ENCODE measurements around the gene FBXW8. TPM values are rescaled to one million over a fixed set of nuclear protein-coding genes. Genes with fewer than 3 reads are reported as not detected.

FBXW8 gene
- total RNA-seq, 4 donors from 2014 or later, result 4.2 to 5.6 (median 4.7) TPM

DNA sequence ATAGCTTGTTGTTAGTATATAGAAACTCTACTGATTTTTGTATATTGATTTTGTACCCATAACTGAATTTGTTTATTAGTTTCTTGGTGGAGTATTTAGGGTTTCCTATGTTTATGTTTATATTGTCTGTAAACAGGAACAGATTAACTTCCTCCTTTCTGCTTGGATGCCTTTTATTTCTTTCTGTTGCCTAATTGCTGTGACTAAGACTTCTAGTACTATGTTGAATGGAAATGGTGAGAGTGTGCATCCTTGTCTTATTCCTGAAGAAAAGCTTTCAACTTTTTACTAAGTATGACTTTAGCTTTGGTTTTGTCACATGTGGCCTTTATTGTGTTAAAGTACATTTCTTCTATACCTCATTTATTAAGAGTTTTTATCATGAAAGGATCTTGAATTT lies 20.9 kb downstream of the FBXW8 start:
- no peak for TF ChIP-seq POLR2A (IDR thresholded peaks at IDR 0.05)
- TF ChIP-seq, protein P1, sequence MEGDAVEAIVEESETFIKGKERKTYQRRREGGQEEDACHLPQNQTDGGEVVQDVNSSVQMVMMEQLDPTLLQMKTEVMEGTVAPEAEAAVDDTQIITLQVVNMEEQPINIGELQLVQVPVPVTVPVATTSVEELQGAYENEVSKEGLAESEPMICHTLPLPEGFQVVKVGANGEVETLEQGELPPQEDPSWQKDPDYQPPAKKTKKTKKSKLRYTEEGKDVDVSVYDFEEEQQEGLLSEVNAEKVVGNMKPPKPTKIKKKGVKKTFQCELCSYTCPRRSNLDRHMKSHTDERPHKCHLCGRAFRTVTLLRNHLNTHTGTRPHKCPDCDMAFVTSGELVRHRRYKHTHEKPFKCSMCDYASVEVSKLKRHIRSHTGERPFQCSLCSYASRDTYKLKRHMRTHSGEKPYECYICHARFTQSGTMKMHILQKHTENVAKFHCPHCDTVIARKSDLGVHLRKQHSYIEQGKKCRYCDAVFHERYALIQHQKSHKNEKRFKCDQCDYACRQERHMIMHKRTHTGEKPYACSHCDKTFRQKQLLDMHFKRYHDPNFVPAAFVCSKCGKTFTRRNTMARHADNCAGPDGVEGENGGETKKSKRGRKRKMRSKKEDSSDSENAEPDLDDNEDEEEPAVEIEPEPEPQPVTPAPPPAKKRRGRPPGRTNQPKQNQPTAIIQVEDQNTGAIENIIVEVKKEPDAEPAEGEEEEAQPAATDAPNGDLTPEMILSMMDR (IDR thresholded peaks at IDR 0.05 in 4 of 5, conservative IDR thresholded peaks at IDR 0.05 in 1 of 5), result no peak
- no peaks in the 10 kb centered on the region for H3K27me3 ChIP-seq
- H3K27ac ChIP-seq, result no peak overlapping the region
- H3K4me1 ChIP-seq, result peaks cover 28 to 30% of the 10 kb centered on the region in 2 donors
- ATAC-seq (no peak), DNase-seq (no peak)
- H3K9me3 ChIP-seq, result no peaks in the 10 kb centered on the region
- in situ Hi-C loops (cut with MboI; ENCODE audit: low sequenced_read_pairs in 4 of 4), result no loop called here
- H3K4me3 ChIP-seq, result no peak overlapping the region
- no peaks in the 10 kb centered on the region for H3K36me3 ChIP-seq
- intact Hi-C loops (cut with DNase I; ENCODE audit: low total_unique reads), result no loop called here

DNA sequence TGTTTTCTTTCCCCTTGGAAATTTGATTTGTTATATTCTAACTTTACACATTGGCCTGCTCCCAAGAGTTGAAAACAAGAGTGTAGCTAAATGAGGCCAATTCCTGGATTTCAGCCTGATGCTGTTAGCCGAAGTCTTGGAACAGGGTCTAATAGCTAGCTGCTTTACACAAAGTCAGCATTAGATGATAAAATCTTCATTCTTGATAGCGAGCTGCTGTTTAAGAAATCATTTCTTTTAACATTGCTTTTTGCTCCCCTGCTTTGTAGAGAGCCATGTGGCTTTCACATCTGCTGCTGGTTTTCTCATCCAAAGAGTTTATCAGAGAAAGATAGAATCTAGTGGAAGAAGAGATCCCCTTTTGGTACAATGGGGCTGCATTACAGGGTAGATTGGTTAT lies 22.3 kb downstream of the FBXW8 start:
- Histone ChIP-seq H3K36me3 (no peaks in the 10 kb centered on the region), H3K9me3 (no peaks in the 10 kb centered on the region), H3K4me1 (peaks cover 25 to 26% of the 10 kb centered on the region in 2 donors), H3K27me3 (no peaks in the 10 kb centered on the region), H3K27ac (no peak overlapping the region), H3K4me3 (no peak overlapping the region)
- no peak for DNase-seq
- in situ Hi-C loops (cut with MboI; ENCODE audit: low sequenced_read_pairs in 4 of 4) (no loop called here), intact Hi-C loops (cut with DNase I; ENCODE audit: low total_unique reads) (no loop called here)
- no peak for ATAC-seq
- TF ChIP-seq, protein P1 (IDR thresholded peaks at IDR 0.05 in 4 of 5, conservative IDR thresholded peaks at IDR 0.05 in 1 of 5), result no peak
- no peak for TF ChIP-seq POLR2A (IDR thresholded peaks at IDR 0.05)

DNA sequence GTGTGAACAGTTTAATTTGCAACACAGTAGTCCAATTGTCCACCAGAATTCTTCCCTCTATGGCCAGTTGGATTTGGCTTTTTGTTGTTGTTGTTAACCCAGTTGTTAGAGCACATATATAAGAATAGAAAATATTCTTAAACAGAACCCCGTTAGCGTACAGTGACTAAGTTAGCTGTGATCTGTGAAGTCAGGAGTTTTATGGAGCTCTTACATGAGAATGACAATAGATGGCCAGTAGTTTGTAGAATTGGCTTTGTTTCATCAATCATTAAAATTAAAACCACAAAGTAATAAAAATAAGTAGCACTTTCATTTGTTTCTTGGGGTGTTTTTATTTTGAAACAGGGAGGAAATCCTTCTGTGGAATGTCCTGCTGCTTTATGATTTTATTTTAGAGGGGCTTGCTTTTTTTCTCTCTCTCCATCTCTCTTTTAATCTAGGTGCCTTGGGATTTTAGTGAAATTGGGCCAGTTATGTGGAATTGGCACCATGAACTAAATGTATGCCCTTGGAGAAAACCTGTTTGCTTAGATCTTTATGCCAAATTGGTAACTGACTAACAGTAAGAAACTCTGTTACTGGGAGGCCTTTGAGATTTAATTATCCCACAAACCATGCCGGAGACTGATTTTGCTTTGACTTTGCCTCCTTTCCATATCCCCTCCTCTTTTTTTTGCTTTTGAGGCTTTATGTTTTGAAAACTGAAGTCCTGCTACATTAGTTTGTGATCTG lies 22.9 kb downstream of the FBXW8 start:
- DNase-seq (no peak), ATAC-seq (no peak)
- Histone ChIP-seq H3K9me3 (no peaks in the 10 kb centered on the region), H3K4me3 (no peak overlapping the region), H3K27me3 (no peaks in the 10 kb centered on the region), H3K27ac (no peak overlapping the region), H3K4me1 (peaks cover 25 to 26% of the 10 kb centered on the region in 2 donors), H3K36me3 (no peaks in the 10 kb centered on the region)
- intact Hi-C loops (cut with DNase I; ENCODE audit: low total_unique reads) (no loop called here), in situ Hi-C loops (cut with MboI; ENCODE audit: low sequenced_read_pairs in 4 of 4) (no loop called here)
- TF ChIP-seq, protein P1 (IDR thresholded peaks at IDR 0.05 in 4 of 5, conservative IDR thresholded peaks at IDR 0.05 in 1 of 5), result no peak
- TF ChIP-seq POLR2A (IDR thresholded peaks at IDR 0.05), result no peak

- H3K36me3 ChIP-seq, result no peaks in the 10 kb centered on the region
- ATAC-seq (no peak), DNase-seq (no peak)
- no peak overlapping the region for H3K4me3 ChIP-seq
- no peak overlapping the region for H3K27ac ChIP-seq
- intact Hi-C loops (cut with DNase I; ENCODE audit: low total_unique reads), result no loop called here
- H3K4me1 ChIP-seq, result peaks cover 25 to 31% of the 10 kb centered on the region in 2 donors
- in situ Hi-C loops (cut with MboI; ENCODE audit: low sequenced_read_pairs in 4 of 4), result no loop called here
- H3K9me3 ChIP-seq, result no peaks in the 10 kb centered on the region
- H3K27me3 ChIP-seq, result no peaks in the 10 kb centered on the region
- TF ChIP-seq POLR2A (IDR thresholded peaks at IDR 0.05), result no peak
- TF ChIP-seq, protein P1 (IDR thresholded peaks at IDR 0.05 in 4 of 5, conservative IDR thresholded peaks at IDR 0.05 in 1 of 5), result no peak
Observed at GRCh38 chr12:116934908-116935705, 24.4 kb downstream of the FBXW8 start.
